OCI-LY7 (cell line): ENCODE measurements around the gene CADM2. TPM values are rescaled to one million over a fixed set of nuclear protein-coding genes. Genes with fewer than 3 reads are reported as not detected.

Source experiments
- BruUV-seq: library from RNA; stranded (reverse); fragments of 400-500 nt; replicated peaks from 2 replicates; lab custom pipeline; 2021; lab: Mats Ljungman, UMichigan
- CTCF ChIA-PET: fragments of 300-600 bp; sonication (Branson Sonifier 250); formaldehyde crosslinking; loops from one replicate; lab custom pipeline; 2022; ENCODE audit warnings: antibody characterized with exemption; ENCODE audit not compliant: unreplicated experiment; lab: Charles Lee
- POLR2A ChIA-PET: fragments of 300-600 bp; sonication (Branson Sonifier 250); formaldehyde crosslinking; loops from one replicate; lab custom pipeline; 2022; ENCODE audit warnings: antibody characterized with exemption; lab: Charles Lee
- DNase-seq: peaks from one replicate; pipeline ENCODE4 v3.0.0-alpha.2; 2015; ENCODE audit warnings: low spot score
- H2AFZ ChIP-seq: fragments of 200-600 bp; sonication (generic), shearing (Covaris generic); 2 replicates; pipeline ENCODE4 v1.6.1; 2014; ENCODE audit warnings: mild to moderate bottlenecking, antibody characterized with exemption, low read length, moderate library complexity
- H3K27ac ChIP-seq: fragments of 200-600 bp; sonication (generic); 2 replicates; pipeline ENCODE4 v1.5.1; 2014; ENCODE audit warnings: mixed run types, low read depth, mild to moderate bottlenecking, moderate library complexity, low read length, inconsistent platforms; ENCODE audit not compliant: poor library complexity, severe bottlenecking
- H3K36me3 ChIP-seq: fragments of 200-600 bp; sonication (generic); 2 replicates; pipeline ENCODE4 v1.6.1; 2014; ENCODE audit warnings: mild to moderate bottlenecking, antibody characterized with exemption, low read length, moderate library complexity, mixed read lengths; ENCODE audit not compliant: insufficient read depth
- H3K4me1 ChIP-seq: fragments of 200-600 bp; sonication (generic); 2 replicates; pipeline ENCODE4 v1.5.1; 2014; ENCODE audit warnings: mild to moderate bottlenecking, low read length; ENCODE audit not compliant: insufficient read depth, poor library complexity, severe bottlenecking
- H3K4me2 ChIP-seq: fragments of 200-600 bp; sonication (generic); 2 replicates; pipeline ENCODE4 v1.6.1; 2014; ENCODE audit warnings: mild to moderate bottlenecking, low read length
- H3K4me3 ChIP-seq: fragments of 200-600 bp; sonication (generic); 2 replicates; pipeline ENCODE4 v1.5.1; 2014; ENCODE audit warnings: mild to moderate bottlenecking, low read depth, low read length; ENCODE audit not compliant: poor library complexity, severe bottlenecking
- H3K79me2 ChIP-seq: fragments of 200-600 bp; sonication (generic); 2 replicates; pipeline ENCODE4 v1.6.1; 2016; ENCODE audit warnings: low read depth, mild to moderate bottlenecking, low read length, moderate library complexity, mixed read lengths; ENCODE audit not compliant: insufficient read depth
- H3K9me2 ChIP-seq: fragments of 200-600 bp; sonication (generic); 2 replicates; pipeline ENCODE4 v1.6.1; 2016; ENCODE audit warnings: mild to moderate bottlenecking, low read length, mixed read lengths; ENCODE audit not compliant: insufficient read depth
- H3K9me3 ChIP-seq: fragments of 200-600 bp; sonication (generic); 2 replicates; pipeline ENCODE4 v1.6.1; 2014; ENCODE audit warnings: mild to moderate bottlenecking, mixed run types, low read length, mixed read lengths
- H4K20me1 ChIP-seq: fragments of 200-600 bp; sonication (generic); 2 replicates; pipeline ENCODE4 v1.6.1; 2014; ENCODE audit warnings: mild to moderate bottlenecking, antibody characterized with exemption, low read length, moderate library complexity, mixed read lengths; ENCODE audit not compliant: insufficient read depth
- CTCF ChIP-seq: fragments of 200-600 bp; sonication (generic); conservative IDR thresholded peaks from 2 replicates; pipeline ENCODE4 v1.5.1; 2014; ENCODE audit warnings: mild to moderate bottlenecking, antibody characterized with exemption, low read length, moderate library complexity, mixed read lengths
- EZH2phosphoT487 ChIP-seq: fragments of 200-600 bp; sonication (generic); IDR thresholded peaks from 2 replicates; pipeline ENCODE4 v1.6.1; 2018; ENCODE audit warnings: low read depth, borderline replicate concordance, mild to moderate bottlenecking, mixed run types, antibody characterized with exemption, low read length, moderate library complexity, mixed read lengths
- intact Hi-C: fragments of 100-400 bp; cut with micrococcal nuclease; formaldehyde crosslinking; loops from one replicate; pipeline ENCODE4 v1.10.0; 2022; ENCODE audit not compliant: unreplicated experiment
- total RNA-seq, 2 experiments: library from RNA; depleted of rRNA in 1 of 2; stranded (reverse); fragments of >200 nt in 1 of 2; shearing (Covaris generic) in 1 of 2; gene quantifications; 2 replicates each; pipeline ENCODE4 v1.2.3, GENCODE V29; 2014 to 2022

CADM2 gene
- total RNA-seq, 2 experiments from 2014 or later = not detected

- BruUV-seq = no TSS peak
- TF ChIP-seq EZH2phosphoT487 (no peak), CTCF (no peak)
- no peak overlapping the region for H3K4me3 ChIP-seq
- CTCF ChIA-PET = no interaction called here
- H3K4me1 ChIP-seq = no peaks in the 10 kb centered on the region
- H3K79me2 ChIP-seq = no peaks in the 10 kb centered on the region
- H3K27ac ChIP-seq = no peak overlapping the region
- POLR2A ChIA-PET = interaction anchor here (1.2 kb wide), 1 partner anchor 98 kb away, joined by 3 read pairs; no protein-coding TSS in a partner anchor
- H3K9me2 ChIP-seq = no peaks in the 10 kb centered on the region
- no peak overlapping the region for H3K4me2 ChIP-seq
- H4K20me1 ChIP-seq = no peaks in the 10 kb centered on the region
- no peak overlapping the region for H2AFZ ChIP-seq
- intact Hi-C loops = no loop called here
- no peaks in the 10 kb centered on the region for H3K9me3 ChIP-seq
- DNase-seq = no peak
- no peaks in the 10 kb centered on the region for H3K36me3 ChIP-seq
Measured at GRCh38 chr3:86047161-86047560, 1088.4 kb downstream of the CADM2 start.

- BruUV-seq = no TSS peak
- H3K9me2 ChIP-seq = no peaks in the 10 kb centered on the region
- H3K79me2 ChIP-seq = no peaks in the 10 kb centered on the region
- no peaks in the 10 kb centered on the region for H3K4me1 ChIP-seq
- H3K9me3 ChIP-seq = no peaks in the 10 kb centered on the region
- CTCF ChIA-PET = no interaction called here
- DNase-seq = no peak
- no peak overlapping the region for H3K4me2 ChIP-seq
- H3K27ac ChIP-seq = no peak overlapping the region
- TF ChIP-seq EZH2phosphoT487 (no peak), CTCF (no peak)
- POLR2A ChIA-PET = no interaction called here
- no peaks in the 10 kb centered on the region for H3K36me3 ChIP-seq
- no peaks in the 10 kb centered on the region for H4K20me1 ChIP-seq
- intact Hi-C loops = no loop called here
- no peak overlapping the region for H3K4me3 ChIP-seq
- H2AFZ ChIP-seq = no peak overlapping the region
Measured at GRCh38 chr3:86051058-86051457, 1092.3 kb downstream of the CADM2 start.

DNA sequence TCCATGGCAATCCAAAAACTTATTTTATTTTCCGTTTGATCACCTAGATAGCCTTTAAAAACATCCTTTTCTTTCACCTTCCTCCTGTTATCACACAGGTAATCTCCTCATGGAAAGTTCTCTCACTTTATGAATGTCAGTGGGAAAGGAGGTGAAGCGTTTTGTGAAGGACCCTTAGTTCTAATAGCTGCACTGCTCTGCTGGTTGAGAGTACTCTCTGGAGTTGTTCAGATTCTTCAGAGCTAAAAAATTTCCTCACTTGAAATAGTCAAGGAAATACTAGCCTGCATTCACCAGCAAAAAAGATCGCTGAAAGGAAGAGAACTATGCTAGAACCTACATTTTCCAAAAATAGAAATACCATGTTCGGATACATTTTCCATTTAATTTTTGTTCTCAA lies 1097.2 kb downstream of the CADM2 start:
- Histone ChIP-seq H2AFZ (no peak overlapping the region), H3K9me2 (no peaks in the 10 kb centered on the region), H3K4me2 (no peak overlapping the region), H4K20me1 (no peaks in the 10 kb centered on the region), H3K27ac (no peak overlapping the region), H3K4me1 (no peaks in the 10 kb centered on the region), H3K4me3 (no peak overlapping the region), H3K9me3 (no peaks in the 10 kb centered on the region), H3K36me3 (no peaks in the 10 kb centered on the region), H3K79me2 (no peaks in the 10 kb centered on the region)
- ChIA-PET POLR2A (interaction anchor here (0.7 to 1.1 kb wide), 2 partner anchors 9 to 105 kb away, joined by 3 to 8 read pairs; no protein-coding TSS in a partner anchor), CTCF (no interaction called here)
- no peak for DNase-seq
- intact Hi-C loops = no loop called here
- BruUV-seq = no TSS peak
- TF ChIP-seq CTCF = no peak
- TF ChIP-seq EZH2phosphoT487 = no peak
